Measurements from ENCODE around the gene NEDD1. TPM values are rescaled to one million over a fixed set of nuclear protein-coding genes. Genes with fewer than 3 reads are reported as not detected.

Gene NEDD1
- total RNA-seq, 1 experiment from 2014 or later = 43.4 TPM

DNA sequence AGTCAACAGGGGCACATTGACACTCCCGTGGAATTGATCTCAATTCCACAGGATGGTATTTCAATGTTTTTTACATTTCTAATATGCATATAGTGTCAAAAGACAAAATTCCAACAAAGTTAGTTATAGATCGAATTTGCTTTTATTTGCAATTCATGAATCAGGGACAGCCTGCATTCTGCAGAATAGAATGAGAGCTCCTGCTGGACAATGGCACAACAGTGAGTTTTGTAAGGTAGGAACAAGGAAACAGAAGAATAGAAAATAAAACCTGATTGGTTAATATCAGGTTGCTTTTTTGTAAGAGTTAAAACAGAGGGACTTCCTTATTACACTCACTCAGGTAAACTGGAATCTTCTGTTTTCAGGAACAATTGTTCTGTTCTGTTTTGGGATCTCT is 32.8 kb upstream of the NEDD1 start:
- no peak overlapping the region for H3K27ac ChIP-seq (ENCODE audit: low read length)
- no peaks in the 10 kb centered on the region for H3K79me2 ChIP-seq (ENCODE audit: low read length)
- no peaks in the 10 kb centered on the region for H3K27me3 ChIP-seq (ENCODE audit: low read length)
- no peaks in the 10 kb centered on the region for H4K20me1 ChIP-seq (ENCODE audit: low read length)
- no peak for DNase-seq
- intact Hi-C loops (cut with micrococcal nuclease) = no loop called here
- POLR2A ChIA-PET (ENCODE audit: unreplicated experiment) = no interaction called here
- TF ChIP-seq EZH2 (IDR thresholded peaks at IDR 0.05; ENCODE audit: low read length, unreplicated experiment) = no peak
- TF ChIP-seq, protein P1, sequence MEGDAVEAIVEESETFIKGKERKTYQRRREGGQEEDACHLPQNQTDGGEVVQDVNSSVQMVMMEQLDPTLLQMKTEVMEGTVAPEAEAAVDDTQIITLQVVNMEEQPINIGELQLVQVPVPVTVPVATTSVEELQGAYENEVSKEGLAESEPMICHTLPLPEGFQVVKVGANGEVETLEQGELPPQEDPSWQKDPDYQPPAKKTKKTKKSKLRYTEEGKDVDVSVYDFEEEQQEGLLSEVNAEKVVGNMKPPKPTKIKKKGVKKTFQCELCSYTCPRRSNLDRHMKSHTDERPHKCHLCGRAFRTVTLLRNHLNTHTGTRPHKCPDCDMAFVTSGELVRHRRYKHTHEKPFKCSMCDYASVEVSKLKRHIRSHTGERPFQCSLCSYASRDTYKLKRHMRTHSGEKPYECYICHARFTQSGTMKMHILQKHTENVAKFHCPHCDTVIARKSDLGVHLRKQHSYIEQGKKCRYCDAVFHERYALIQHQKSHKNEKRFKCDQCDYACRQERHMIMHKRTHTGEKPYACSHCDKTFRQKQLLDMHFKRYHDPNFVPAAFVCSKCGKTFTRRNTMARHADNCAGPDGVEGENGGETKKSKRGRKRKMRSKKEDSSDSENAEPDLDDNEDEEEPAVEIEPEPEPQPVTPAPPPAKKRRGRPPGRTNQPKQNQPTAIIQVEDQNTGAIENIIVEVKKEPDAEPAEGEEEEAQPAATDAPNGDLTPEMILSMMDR (conservative IDR thresholded peaks at IDR 0.05; ENCODE audit: low read depth, low read length) = no peak
- TF ChIP-seq EZH2phosphoT487 (IDR thresholded peaks at IDR 0.05; ENCODE audit: borderline replicate concordance, low read length) = no peak
- no peak for ATAC-seq
- H3K36me3 ChIP-seq (ENCODE audit: low read depth, low read length) = no peaks in the 10 kb centered on the region
- H3K9me3 ChIP-seq (ENCODE audit: low read length) = no peaks in the 10 kb centered on the region
- CTCF ChIA-PET = no interaction called here
- H2AFZ ChIP-seq (ENCODE audit: low read length) = no peak overlapping the region
- no peaks in the 10 kb centered on the region for H3K9me2 ChIP-seq (replicated peaks; ENCODE audit: low read length)
- no TSS peak for BruUV-seq (replicated peaks)
- peaks cover 22% of the 10 kb centered on the region for H3K4me1 ChIP-seq (ENCODE audit: insufficient read depth, low read length)
- H3F3A ChIP-seq (ENCODE audit: low read length, unreplicated experiment) = no peaks in the 10 kb centered on the region
- H3K4me2 ChIP-seq (ENCODE audit: low read length) = no peak overlapping the region
- H3K4me3 ChIP-seq (ENCODE audit: low read length) = no peak overlapping the region
- H3K9ac ChIP-seq (ENCODE audit: low read length) = no peak overlapping the region

DNA sequence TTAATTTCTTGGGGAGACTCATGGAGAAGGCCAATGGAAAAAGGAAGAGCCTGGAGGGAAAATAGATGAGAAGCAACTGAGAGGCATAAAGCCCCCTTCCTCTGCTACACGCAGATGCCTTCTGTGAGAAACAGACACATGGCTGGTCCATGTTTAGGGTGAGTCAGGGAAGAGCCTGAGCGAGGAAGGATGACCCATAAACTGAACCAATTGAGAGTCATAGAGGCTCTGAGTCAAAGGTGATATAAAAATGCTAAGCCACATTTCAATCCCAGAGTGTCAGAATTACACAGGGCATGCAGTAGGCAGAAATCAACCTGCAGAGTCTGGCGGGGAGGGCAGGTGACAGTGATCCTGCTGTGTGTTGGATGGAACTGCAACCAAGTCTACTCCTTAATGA is 30.1 kb upstream of the NEDD1 start:
- Histone ChIP-seq H3K27ac (ENCODE audit: low read length) (peak overlapping the region; percentile 16; the same call in 1 of the 2 replicates), H3K4me2 (ENCODE audit: low read length) (no peak overlapping the region; the same call in 1 of the 2 replicates), H3K36me3 (ENCODE audit: low read depth, low read length) (no peaks in the 10 kb centered on the region), H4K20me1 (ENCODE audit: low read length) (no peaks in the 10 kb centered on the region), H3K4me1 (ENCODE audit: insufficient read depth, low read length) (peaks cover 25% of the 10 kb centered on the region), H2AFZ (ENCODE audit: low read length) (peak overlapping the region; percentile 64), H3K4me3 (ENCODE audit: low read length) (no peak overlapping the region), H3K9me2 (replicated peaks; ENCODE audit: low read length) (no peaks in the 10 kb centered on the region), H3K79me2 (ENCODE audit: low read length) (no peaks in the 10 kb centered on the region), H3F3A (ENCODE audit: low read length, unreplicated experiment) (no peaks in the 10 kb centered on the region), H3K9ac (ENCODE audit: low read length) (peak overlapping the region; percentile 9; the same call in 1 of the 2 replicates), H3K27me3 (ENCODE audit: low read length) (no peaks in the 10 kb centered on the region), H3K9me3 (ENCODE audit: low read length) (no peaks in the 10 kb centered on the region)
- TF ChIP-seq EZH2 (IDR thresholded peaks at IDR 0.05; ENCODE audit: low read length, unreplicated experiment) = no peak
- TF ChIP-seq, protein P1 (conservative IDR thresholded peaks at IDR 0.05; ENCODE audit: low read depth, low read length) = no peak
- no peak for TF ChIP-seq EZH2phosphoT487 (IDR thresholded peaks at IDR 0.05; ENCODE audit: borderline replicate concordance, low read length)
- ATAC-seq = peak; percentile 78
- intact Hi-C loops (cut with micrococcal nuclease) = no loop called here
- no TSS peak for BruUV-seq (replicated peaks)
- ChIA-PET CTCF (no interaction called here), POLR2A (ENCODE audit: unreplicated experiment) (no interaction called here)
- peak; percentile 77 for DNase-seq

DNA sequence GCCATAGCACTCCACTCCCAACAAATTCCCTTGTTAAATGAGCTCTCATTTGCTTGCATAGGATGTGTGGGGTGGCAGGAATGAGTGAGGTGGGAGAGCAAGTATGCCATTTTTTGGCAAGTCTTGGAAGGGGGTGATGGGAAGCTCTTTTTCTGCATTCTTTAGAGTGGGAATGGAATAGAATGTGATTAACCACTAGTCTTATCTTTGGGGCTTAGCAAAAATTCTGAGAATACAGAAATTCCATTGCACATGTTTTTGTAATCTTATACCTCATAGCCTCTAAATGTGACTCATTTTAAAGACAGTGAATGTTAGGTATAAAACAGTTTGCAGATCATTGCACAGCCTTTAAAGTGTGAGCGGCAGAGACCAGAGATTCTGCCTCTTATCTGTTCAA is 28.4 kb upstream of the NEDD1 start:
- Histone ChIP-seq H3K27ac (ENCODE audit: low read length) (no peak overlapping the region), H4K20me1 (ENCODE audit: low read length) (no peaks in the 10 kb centered on the region), H3K9ac (ENCODE audit: low read length) (no peak overlapping the region), H3F3A (ENCODE audit: low read length, unreplicated experiment) (no peaks in the 10 kb centered on the region), H3K79me2 (ENCODE audit: low read length) (no peaks in the 10 kb centered on the region), H3K36me3 (ENCODE audit: low read depth, low read length) (no peaks in the 10 kb centered on the region), H3K4me1 (ENCODE audit: insufficient read depth, low read length) (peaks cover 38% of the 10 kb centered on the region), H3K4me2 (ENCODE audit: low read length) (no peak overlapping the region), H3K4me3 (ENCODE audit: low read length) (no peak overlapping the region), H2AFZ (ENCODE audit: low read length) (no peak overlapping the region), H3K27me3 (ENCODE audit: low read length) (no peaks in the 10 kb centered on the region), H3K9me2 (replicated peaks; ENCODE audit: low read length) (no peaks in the 10 kb centered on the region), H3K9me3 (ENCODE audit: low read length) (no peaks in the 10 kb centered on the region)
- CTCF ChIA-PET = no interaction called here
- peak; percentile 26 for DNase-seq
- intact Hi-C loops (cut with micrococcal nuclease) = no loop called here
- TF ChIP-seq, protein P1 (conservative IDR thresholded peaks at IDR 0.05; ENCODE audit: low read depth, low read length) = no peak
- TF ChIP-seq EZH2phosphoT487 (IDR thresholded peaks at IDR 0.05; ENCODE audit: borderline replicate concordance, low read length) (no peak), EZH2 (IDR thresholded peaks at IDR 0.05; ENCODE audit: low read length, unreplicated experiment) (no peak)
- BruUV-seq (replicated peaks) = no TSS peak
- peak; percentile 56 for ATAC-seq
- POLR2A ChIA-PET (ENCODE audit: unreplicated experiment) = interaction anchor here (0.6 kb wide), 1 partner anchor 1751 kb away, joined by 3 read pairs; no protein-coding TSS in a partner anchor

All from PC-3 (cell line).